H1 (cell line): ENCODE results near the gene TMEM202.

Source experiments
- BCL11A ChIP-seq, 2 experiments: IDR thresholded peaks; one replicate each; pipeline ENCODE4 v1.6.1; 2011; ENCODE audit warnings: low read depth in 2 of 2, low read length in 2 of 2, mild to moderate bottlenecking in 2 of 2
- CTCF ChIP-seq, 3 experiments: IDR thresholded peaks; 1 replicate in 2 of 3; 2 replicates in 1 of 3; pipeline versions ENCODE4 v1.5.1 to v1.6.1; 2011; ENCODE audit warnings: low read length in 3 of 3, mild to moderate bottlenecking in 3 of 3, inconsistent platforms in 2 of 3, low read depth in 1 of 3, moderate library complexity in 1 of 3; ENCODE audit not compliant: insufficient read depth in 1 of 3; ENCODE audit errors: control extremely low read depth in 1 of 3
- EZH2 ChIP-seq: fragments of 200-600 bp; sonication (generic); IDR thresholded peaks from 2 replicates; pipeline ENCODE4 v1.7.1; 2012; ENCODE audit warnings: low read depth, mild to moderate bottlenecking, moderate library complexity, low read length, inconsistent platforms; ENCODE audit not compliant: severe bottlenecking
- JUN ChIP-seq: IDR thresholded peaks from 2 replicates; pipeline ENCODE4 v1.6.1; 2011; ENCODE audit warnings: low read depth, mild to moderate bottlenecking, improper control_type of control experiment, low read length
- MAFK ChIP-seq: IDR thresholded peaks from 2 replicates; pipeline ENCODE4 v1.6.1; 2012; ENCODE audit warnings: low read depth, mild to moderate bottlenecking, improper control_type of control experiment, low read length
- POLR2A ChIP-seq, 2 experiments: IDR thresholded peaks; 1 replicate in 1 of 2; 2 replicates in 1 of 2; pipeline ENCODE4 v1.6.1; 2011; ENCODE audit warnings: low read depth in 2 of 2, low read length in 2 of 2, mild to moderate bottlenecking in 2 of 2; ENCODE audit errors: control extremely low read depth in 1 of 2
- POLR2AphosphoS5 ChIP-seq: IDR thresholded peaks from 2 replicates; pipeline ENCODE4 v1.6.1; 2011; ENCODE audit warnings: low read depth, low read length
- RAD21 ChIP-seq, 2 experiments: IDR thresholded peaks in 1 of 2; conservative IDR thresholded peaks in 1 of 2; 2 replicates each; pipeline ENCODE4 v1.6.1; 2011; ENCODE audit warnings: low read depth in 2 of 2, low read length in 2 of 2, improper control_type of control experiment in 1 of 2, inconsistent platforms in 1 of 2, mild to moderate bottlenecking in 1 of 2, moderate library complexity in 1 of 2
- RFX5 ChIP-seq: IDR thresholded peaks from 2 replicates; pipeline ENCODE4 v1.6.1; 2011; ENCODE audit warnings: low read depth, low read length, improper control_type of control experiment, borderline replicate concordance
- SIN3A ChIP-seq, 2 experiments: IDR thresholded peaks in 1 of 2; conservative IDR thresholded peaks in 1 of 2; 2 replicates each; pipeline ENCODE4 v1.6.1; 2011 to 2012; ENCODE audit warnings: low read length in 2 of 2, improper control_type of control experiment in 1 of 2, low read depth in 1 of 2, mild to moderate bottlenecking in 1 of 2
- TAF1 ChIP-seq: IDR thresholded peaks from 2 replicates; pipeline ENCODE4 v1.6.1; 2011; ENCODE audit warnings: mild to moderate bottlenecking, low read depth, low read length
- TCF12 ChIP-seq: IDR thresholded peaks from 2 replicates; pipeline ENCODE4 v1.6.1; 2011; ENCODE audit warnings: low read depth, mild to moderate bottlenecking, low read length
- YY1 ChIP-seq: IDR thresholded peaks from 2 replicates; pipeline ENCODE4 v1.6.1; 2011; ENCODE audit warnings: low read depth, mild to moderate bottlenecking, low read length

- TF ChIP-seq TAF1 (no peak), SIN3A (conservative IDR thresholded peaks at IDR 0.05 in 1 of 2, IDR thresholded peaks at IDR 0.05 in 1 of 2; ENCODE audit: low read depth in 1 of 2, low read length in 2 of 2) (no peak), CTCF (IDR thresholded peaks at IDR 0.05; ENCODE audit: control extremely low read depth in 1 of 3, insufficient read depth in 1 of 3, low read depth in 1 of 3, low read length in 3 of 3) (no peak), EZH2 (no peak), POLR2AphosphoS5 (no peak), BCL11A (IDR thresholded peaks at IDR 0.05; ENCODE audit: low read depth in 2 of 2, low read length in 2 of 2) (no peak), YY1 (no peak), POLR2A (IDR thresholded peaks at IDR 0.05; ENCODE audit: control extremely low read depth in 1 of 2, low read depth in 2 of 2, low read length in 2 of 2) (no peak), JUN (no peak), RFX5 (no peak), RAD21 (IDR thresholded peaks at IDR 0.05 in 1 of 2, conservative IDR thresholded peaks at IDR 0.05 in 1 of 2; ENCODE audit: low read depth in 2 of 2, low read length in 2 of 2) (no peak), TCF12 (no peak), MAFK (no peak)
Measured at GRCh38 chr15:72402726-72403125, 4.6 kb downstream of the TMEM202 start.
